Activated T-helper 2 cell treated with anti-CD3 and anti-CD28 coated beads, Interferon-gamma antibody, Interleukin-2, Interleukin-4, amounts not matched to agents 10 μg/mL and 5 μg/mL and 100 μg/mL, durations not matched to agents 14 hours and 24 hours and 36 hours (primary cell): ENCODE measurements around the gene SULT4A1. TPM values are rescaled to one million over a fixed set of nuclear protein-coding genes. Genes with fewer than 3 reads are reported as not detected.

ENCODE experiments used
- DNase-seq: peaks from one replicate; pipeline ENCODE4 v3.0.0; 2021; ENCODE audit warnings: low spot score
- H3K27ac Mint-ChIP-seq: one replicate; pipeline ENCODE4 v1.8.0; 2021; ENCODE audit warnings: mixed read lengths
- H3K27me3 Mint-ChIP-seq: one replicate; pipeline ENCODE4 v1.8.0; 2021; ENCODE audit warnings: low read depth, mixed read lengths
- H3K36me3 Mint-ChIP-seq: one replicate; pipeline ENCODE4 v1.8.0; 2021; ENCODE audit warnings: low read depth, mixed read lengths
- H3K4me1 Mint-ChIP-seq: one replicate; pipeline ENCODE4 v1.8.0; 2021; ENCODE audit warnings: low read depth, mixed read lengths
- H3K4me3 Mint-ChIP-seq: one replicate; pipeline ENCODE4 v1.8.0; 2021; ENCODE audit warnings: low read depth, mild to moderate bottlenecking, moderate library complexity, mixed read lengths
- H3K9me3 Mint-ChIP-seq: one replicate; pipeline ENCODE4 v1.8.0; 2021; ENCODE audit warnings: mixed read lengths
- intact Hi-C: fragments of 100-400 bp; cut with micrococcal nuclease; formaldehyde crosslinking; loops from one replicate; pipeline ENCODE4 v1.15.1; 2023
- total RNA-seq: library from RNA; stranded (reverse); gene quantifications from 2 replicates; pipeline ENCODE4 v1.2.3, GENCODE V29; 2022

Gene SULT4A1
- total RNA-seq, 1 donor from 2014 or later: not detected

- intact Hi-C loops: no loop called here
- no peak for DNase-seq
- Mint-ChIP-seq H3K27ac (no peak overlapping the region), H3K4me1 (no peaks in the 10 kb centered on the region), H3K36me3 (no peaks in the 10 kb centered on the region), H3K27me3 (peaks cover 2% of the 10 kb centered on the region), H3K9me3 (no peaks in the 10 kb centered on the region), H3K4me3 (no peak overlapping the region)
Observed at GRCh38 chr22:43852573-43853327, 9.6 kb downstream of the SULT4A1 start.

DNA sequence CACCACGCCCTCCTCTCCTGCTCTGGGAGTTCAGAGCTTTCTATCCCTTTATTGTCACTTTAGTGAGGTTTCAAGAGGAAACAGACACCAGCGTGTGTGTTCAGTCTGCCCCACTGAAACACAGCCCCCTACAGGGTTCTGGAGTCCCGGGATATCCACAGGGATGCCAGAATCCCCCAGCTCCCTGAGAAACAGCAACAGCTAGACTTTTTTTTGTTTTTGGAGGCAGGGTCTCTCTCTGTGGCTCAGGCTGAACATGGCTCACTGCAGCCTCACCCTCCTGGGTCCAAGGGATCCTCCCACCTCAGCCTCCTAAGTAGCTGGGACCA, 10.4 kb downstream of the SULT4A1 start:
- H3K4me1 Mint-ChIP-seq: no peaks in the 10 kb centered on the region
- H3K9me3 Mint-ChIP-seq: no peaks in the 10 kb centered on the region
- H3K27me3 Mint-ChIP-seq: peaks cover 2% of the 10 kb centered on the region
- intact Hi-C loops: no loop called here
- no peak overlapping the region for H3K4me3 Mint-ChIP-seq
- no peak overlapping the region for H3K27ac Mint-ChIP-seq
- H3K36me3 Mint-ChIP-seq: no peaks in the 10 kb centered on the region
- DNase-seq: no peak

GRCh38 chr22:43851058-43851978, 11.0 kb downstream of the SULT4A1 start:
- Mint-ChIP-seq H3K36me3 (no peaks in the 10 kb centered on the region), H3K4me1 (no peaks in the 10 kb centered on the region), H3K4me3 (no peak overlapping the region), H3K27me3 (peaks cover 2% of the 10 kb centered on the region), H3K27ac (no peak overlapping the region), H3K9me3 (no peaks in the 10 kb centered on the region)
- intact Hi-C loops: no loop called here
- DNase-seq: no peak

DNA sequence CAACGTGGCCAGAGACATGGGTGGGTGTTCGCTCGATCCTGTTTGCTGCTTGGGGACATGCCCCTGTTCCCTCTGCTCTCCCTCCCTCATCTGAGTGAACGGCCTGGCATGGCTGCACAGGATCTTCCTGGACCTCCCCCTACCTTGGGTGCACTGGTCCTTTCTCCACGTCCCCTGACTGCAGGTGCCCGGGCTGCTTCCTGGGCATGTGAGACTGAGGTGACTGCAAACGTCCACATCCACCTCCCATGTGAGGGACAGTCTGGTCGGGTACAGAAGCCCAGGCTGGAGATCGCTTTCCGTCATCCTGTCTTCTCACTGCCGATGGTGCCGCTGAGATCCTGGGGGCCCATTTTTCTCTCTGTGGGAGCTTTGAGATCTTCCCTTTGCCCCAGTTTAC, 11.8 kb downstream of the SULT4A1 start:
- no peaks in the 10 kb centered on the region for H3K4me1 Mint-ChIP-seq
- intact Hi-C loops: no loop called here
- peaks cover 2% of the 10 kb centered on the region for H3K27me3 Mint-ChIP-seq
- no peaks in the 10 kb centered on the region for H3K9me3 Mint-ChIP-seq
- H3K27ac Mint-ChIP-seq: no peak overlapping the region
- H3K4me3 Mint-ChIP-seq: no peak overlapping the region
- no peak for DNase-seq
- no peaks in the 10 kb centered on the region for H3K36me3 Mint-ChIP-seq

- Mint-ChIP-seq H3K27ac (no peak overlapping the region), H3K4me1 (no peaks in the 10 kb centered on the region), H3K36me3 (no peaks in the 10 kb centered on the region), H3K9me3 (no peaks in the 10 kb centered on the region), H3K4me3 (no peak overlapping the region), H3K27me3 (peaks cover 2% of the 10 kb centered on the region)
- intact Hi-C loops: no loop called here
- no peak for DNase-seq
Observed at GRCh38 chr22:43849731-43850130, 12.6 kb downstream of the SULT4A1 start.

DNA sequence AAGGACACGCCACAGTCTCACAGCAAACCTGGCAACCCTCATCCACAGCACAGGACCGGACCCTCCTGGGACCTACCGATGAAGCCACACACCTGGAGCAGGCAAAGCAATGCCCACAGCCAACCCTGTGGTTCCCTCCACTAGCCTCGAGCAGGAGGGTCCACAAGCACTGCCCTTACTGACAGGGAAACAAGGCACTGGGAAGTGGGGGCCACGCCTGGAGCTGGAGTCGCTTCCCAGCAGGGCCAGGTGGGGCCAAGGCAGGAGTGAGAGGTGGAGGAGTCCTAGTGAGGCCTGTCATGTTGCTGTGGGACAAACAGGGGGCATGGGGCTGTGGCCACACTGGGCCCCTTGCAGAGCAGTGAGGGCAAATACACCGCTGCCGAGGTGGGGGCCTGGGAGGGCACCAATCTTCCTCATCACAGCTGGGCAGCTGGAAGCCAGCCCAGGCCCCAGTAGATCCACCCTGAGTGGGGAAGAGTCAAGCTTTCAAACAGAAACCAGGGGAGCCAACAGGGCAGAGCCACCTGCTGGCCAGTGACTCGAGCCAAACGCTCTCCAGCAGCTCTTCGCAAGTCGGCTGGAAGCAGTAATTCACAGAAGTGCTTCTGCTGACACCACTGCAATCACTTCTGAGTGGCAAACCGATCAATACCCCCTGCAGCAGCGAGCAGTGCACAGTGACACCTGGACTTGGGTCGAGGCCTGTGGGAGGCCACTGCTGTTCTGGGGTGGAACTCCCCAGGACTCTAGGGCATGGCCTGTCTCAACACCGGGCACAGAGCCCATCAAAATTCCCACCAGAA, 13.7 kb downstream of the SULT4A1 start:
- Mint-ChIP-seq H3K36me3 (no peaks in the 10 kb centered on the region), H3K4me1 (no peaks in the 10 kb centered on the region), H3K9me3 (no peaks in the 10 kb centered on the region), H3K27me3 (peaks cover 2% of the 10 kb centered on the region), H3K27ac (no peak overlapping the region), H3K4me3 (no peak overlapping the region)
- DNase-seq: no peak
- intact Hi-C loops: no loop called here

DNA sequence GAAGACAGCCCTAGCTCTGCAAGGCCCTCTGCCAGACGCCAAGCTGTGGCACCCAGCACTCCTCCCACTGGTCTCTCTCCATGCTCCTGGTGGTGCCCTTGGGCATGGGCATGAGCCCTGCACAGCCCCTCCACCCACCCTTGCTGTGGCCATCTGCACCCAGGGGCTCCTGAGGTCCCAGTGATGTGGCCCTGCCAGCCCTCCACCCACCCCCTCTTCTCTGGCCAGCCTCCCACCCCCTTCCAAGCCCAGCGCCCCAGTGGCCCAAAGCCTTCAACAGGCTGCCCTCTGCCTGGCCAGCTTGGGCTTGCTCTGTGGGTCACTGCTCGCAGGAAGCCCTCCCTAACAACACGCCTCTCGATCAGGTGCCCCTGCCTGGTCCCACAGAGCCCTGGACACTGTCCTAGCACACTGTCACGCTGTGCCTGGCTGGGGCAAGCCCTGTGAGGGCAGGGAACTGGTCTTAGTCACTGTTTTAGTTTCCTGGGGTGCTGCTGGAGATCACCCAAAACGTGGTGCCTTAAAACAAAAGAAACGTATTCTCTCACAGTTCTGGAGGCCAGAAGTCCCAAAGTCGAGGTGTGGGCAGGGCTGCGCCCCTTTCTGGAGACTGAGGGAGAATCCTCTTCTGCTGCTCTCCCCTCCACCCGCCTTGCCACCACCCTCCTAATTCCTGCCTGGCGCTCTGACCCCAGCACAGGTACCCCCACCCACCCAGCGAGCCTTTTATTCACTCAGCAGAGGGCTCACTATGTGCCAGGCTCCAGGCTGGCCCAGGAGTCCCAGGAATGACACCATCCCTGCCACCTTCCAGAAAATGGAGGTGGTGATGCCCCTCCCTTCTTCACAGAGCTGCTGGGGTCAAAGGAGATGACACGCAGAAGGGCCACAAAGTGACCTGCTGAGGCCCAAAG, 14.7 kb downstream of the SULT4A1 start:
- H3K4me1 Mint-ChIP-seq: no peaks in the 10 kb centered on the region
- H3K36me3 Mint-ChIP-seq: no peaks in the 10 kb centered on the region
- H3K9me3 Mint-ChIP-seq: no peaks in the 10 kb centered on the region
- no peaks in the 10 kb centered on the region for H3K27me3 Mint-ChIP-seq
- H3K27ac Mint-ChIP-seq: no peak overlapping the region
- DNase-seq: no peak
- intact Hi-C loops: no loop called here
- H3K4me3 Mint-ChIP-seq: no peak overlapping the region

GRCh38 chr22:43846966-43847365, 15.3 kb downstream of the SULT4A1 start:
- H3K4me3 Mint-ChIP-seq: no peak overlapping the region
- H3K9me3 Mint-ChIP-seq: no peaks in the 10 kb centered on the region

GRCh38 chr22:43845981-43846380, 16.3 kb downstream of the SULT4A1 start:
- Mint-ChIP-seq H3K4me1 (no peaks in the 10 kb centered on the region), H3K4me3 (no peak overlapping the region), H3K27me3 (no peaks in the 10 kb centered on the region), H3K36me3 (no peaks in the 10 kb centered on the region), H3K27ac (no peak overlapping the region), H3K9me3 (no peaks in the 10 kb centered on the region)
- DNase-seq: no peak
- intact Hi-C loops: no loop called here

More at GRCh38 chr22:43846966-43847365, 15.3 kb downstream of the SULT4A1 start:
- no peaks in the 10 kb centered on the region for H3K4me1 Mint-ChIP-seq
- DNase-seq: no peak
- no peaks in the 10 kb centered on the region for H3K36me3 Mint-ChIP-seq
- H3K27ac Mint-ChIP-seq: no peak overlapping the region
- H3K27me3 Mint-ChIP-seq: no peaks in the 10 kb centered on the region
- intact Hi-C loops: no loop called here

- intact Hi-C loops: no loop called here
- no peak overlapping the region for H3K4me3 Mint-ChIP-seq
- no peak for DNase-seq
- H3K9me3 Mint-ChIP-seq: no peaks in the 10 kb centered on the region
- no peak overlapping the region for H3K27ac Mint-ChIP-seq
- no peaks in the 10 kb centered on the region for H3K27me3 Mint-ChIP-seq
- H3K36me3 Mint-ChIP-seq: no peaks in the 10 kb centered on the region
- H3K4me1 Mint-ChIP-seq: no peaks in the 10 kb centered on the region
Observed at GRCh38 chr22:43844560-43845545, 17.5 kb downstream of the SULT4A1 start.

- no peaks in the 10 kb centered on the region for H3K4me1 Mint-ChIP-seq
- intact Hi-C loops: no loop called here
- H3K27ac Mint-ChIP-seq: no peak overlapping the region
- no peak for DNase-seq
- H3K4me3 Mint-ChIP-seq: no peak overlapping the region
- H3K9me3 Mint-ChIP-seq: no peaks in the 10 kb centered on the region
- H3K27me3 Mint-ChIP-seq: no peaks in the 10 kb centered on the region
- no peaks in the 10 kb centered on the region for H3K36me3 Mint-ChIP-seq
Observed at GRCh38 chr22:43843783-43844530, 18.4 kb downstream of the SULT4A1 start.
